Caki2 (cell line): ENCODE data around the gene NRG3. TPM values are rescaled to one million over a fixed set of nuclear protein-coding genes. Genes with fewer than 3 reads are reported as not detected.
"Not testable (repeated sequence)": the region's sequence is repeated elsewhere in the genome, so short reads cannot be mapped to it uniquely, and the experiment has no call there.

ENCODE experiments used
- DNase-seq: peaks from one replicate; pipeline ENCODE4 v3.0.0-alpha.2; 2015; ENCODE audit warnings: low read depth
- in situ Hi-C: cut with HindIII; loops from 2 replicates; pipeline ENCODE4 v1.10.0; 2016; ENCODE audit warnings: low sequenced_read_pairs, low pct_unique_long_range_greater_than_20kb, mixed read lengths
- total RNA-seq: library from RNA; depleted of rRNA; stranded (reverse); fragments of >200 nt; shearing (Covaris generic); gene quantifications from 2 replicates; pipeline ENCODE4 v1.2.3, GENCODE V29; 2014; ENCODE audit warnings: low replicate concordance

Gene NRG3
- total RNA-seq, 1 experiment from 2014 or later, result 0.95 TPM

- no peak for DNase-seq
- in situ Hi-C loops, result no loop called here
These were observed 1093.5 kb downstream of the NRG3 start for GRCh38 chr10:82968533-82968932.

- in situ Hi-C loops, result no loop called here
- DNase-seq, result peak; percentile 5
These were observed 1094.4 kb downstream of the NRG3 start for GRCh38 chr10:82969405-82969804.

DNA sequence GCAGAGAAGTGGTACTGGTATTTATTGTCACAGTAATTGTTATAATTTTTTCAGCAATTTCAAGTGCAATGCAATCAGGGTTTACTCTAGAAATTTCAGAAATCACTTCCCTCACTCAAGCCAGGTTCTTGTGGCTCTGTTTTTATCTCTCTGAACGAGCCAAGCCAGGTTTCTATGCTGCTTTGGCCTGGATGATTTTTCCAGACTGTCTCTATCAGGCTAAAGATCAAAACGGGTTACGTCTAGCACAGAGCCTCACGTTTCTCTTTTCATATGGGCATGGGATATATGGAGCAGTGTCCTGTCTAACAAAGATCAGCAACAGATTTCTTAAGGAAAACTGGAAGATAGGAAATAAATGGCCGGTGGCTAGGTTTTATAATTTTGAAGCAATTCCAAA lies 1105.3 kb downstream of the NRG3 start:
- no peak for DNase-seq
- in situ Hi-C loops, result no loop called here

DNA sequence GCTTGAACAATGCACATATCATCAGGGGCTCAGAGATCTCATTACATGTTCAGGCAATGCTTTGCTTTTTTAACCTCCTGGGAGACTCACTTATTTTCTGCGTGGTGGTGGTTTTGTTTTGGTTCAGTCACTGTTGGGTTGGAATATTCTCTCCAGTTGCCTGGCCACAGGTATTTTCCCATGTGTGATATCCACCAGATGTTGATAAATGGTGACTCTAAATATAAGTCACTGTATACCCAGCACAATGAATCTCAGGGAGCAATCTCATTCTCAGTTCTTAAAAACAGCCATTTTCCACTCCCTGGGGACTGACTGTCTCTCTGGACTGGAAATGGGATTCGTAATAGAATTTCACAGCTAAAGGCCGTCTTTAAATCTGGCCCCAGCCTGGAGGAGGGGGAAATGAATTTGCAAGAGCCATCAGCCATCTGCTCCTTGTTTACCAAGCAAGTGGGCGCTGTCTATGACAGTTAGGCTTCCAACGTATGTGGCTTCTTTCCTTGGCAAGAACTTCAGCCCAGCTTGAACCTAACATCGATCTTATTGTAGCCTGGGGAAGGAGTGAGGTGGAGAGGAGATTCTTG lies 1106.2 kb downstream of the NRG3 start:
- in situ Hi-C loops, result no loop called here
- peak; percentile 63 for DNase-seq

DNA sequence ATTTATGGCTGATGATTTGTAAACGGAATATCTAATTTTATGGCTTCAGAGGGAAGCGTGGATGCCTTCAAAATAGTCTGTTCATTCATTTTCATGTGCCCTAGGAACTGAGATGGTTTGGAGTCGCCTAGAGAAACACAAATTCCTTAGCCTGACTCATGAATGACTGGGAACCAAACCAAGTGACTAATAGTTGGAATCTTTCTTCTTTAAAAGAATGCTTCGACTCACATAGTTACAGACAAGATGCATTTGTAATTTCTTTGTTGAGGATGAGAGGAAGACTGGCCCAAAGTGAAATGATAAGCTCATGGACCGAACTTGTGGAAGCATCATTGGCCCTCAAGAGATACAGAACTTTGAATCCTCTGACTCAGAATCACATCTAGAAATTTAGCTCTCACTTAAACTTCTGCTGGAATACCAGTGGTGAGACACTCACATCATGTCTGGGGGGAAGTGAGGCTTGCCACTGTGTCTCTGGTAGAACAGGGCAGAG lies 1107.2 kb downstream of the NRG3 start:
- in situ Hi-C loops, result no loop called here
- peak; percentile 76 for DNase-seq

- DNase-seq, result no peak
- in situ Hi-C loops, result no loop called here
These were observed 1111.2 kb downstream of the NRG3 start for GRCh38 chr10:82986216-82986615.

GRCh38 chr10:83006479-83006878 lies 1131.5 kb downstream of the NRG3 start:
- DNase-seq, result not testable (repeated sequence)

GRCh38 chr10:83007510-83007909 lies 1132.5 kb downstream of the NRG3 start:
- DNase-seq, result no peak
- in situ Hi-C loops, result no loop called here

More at GRCh38 chr10:83006479-83006878, 1131.5 kb downstream of the NRG3 start:
- in situ Hi-C loops, result not testable (repeated sequence)

- in situ Hi-C loops, result no loop called here
- peak; percentile 3 for DNase-seq
These were observed 1137.9 kb downstream of the NRG3 start for GRCh38 chr10:83012866-83013265.

- in situ Hi-C loops, result no loop called here
- no peak for DNase-seq
These were observed 1142.3 kb downstream of the NRG3 start for GRCh38 chr10:83017076-83017867.

GRCh38 chr10:83023662-83024061 lies 1148.7 kb downstream of the NRG3 start:
- in situ Hi-C loops, result no loop called here
- DNase-seq, result no peak
